GM12878 (cell line): ENCODE data around the gene GNAI2. TPM values are rescaled to one million over a fixed set of nuclear protein-coding genes. Genes with fewer than 3 reads are reported as not detected.

Source experiments
- ATAC-seq: fragments of 200-7000 bp; cut with Tn5 transposase; 3 replicates; pipeline ENCODE4 v1.9.1; 2020; ENCODE audit warnings: mild to moderate bottlenecking, moderate library complexity
- BruUV-seq: library from RNA; stranded (reverse); fragments of 400-500 nt; replicated peaks from 2 replicates; lab custom pipeline; 2021; lab: Mats Ljungman, UMichigan
- CTCF ChIA-PET: fragments of 300-600 bp; sonication (Branson Sonifier 250); formaldehyde crosslinking; extraction: SDS; loops from one replicate; lab custom pipeline; 2021; ENCODE audit warnings: inconsistent platforms; lab: Yijun Ruan, JAX
- POLR2A ChIA-PET: fragments of 350-600 bp; formaldehyde crosslinking; extraction: SDS; loops from one replicate; lab custom pipeline; 2021; ENCODE audit warnings: inconsistent platforms; lab: Charles Lee
- RAD21 ChIA-PET: fragments of 300-600 bp; sonication (Branson Sonifier 250); formaldehyde crosslinking; loops from one replicate; lab custom pipeline; 2023; ENCODE audit warnings: antibody characterized with exemption; ENCODE audit not compliant: unreplicated experiment; lab: Charles Lee
- SMC1A ChIA-PET: fragments of 300-600 bp; sonication (Branson Sonifier 250); formaldehyde crosslinking; loops from one replicate; lab custom pipeline; 2023; ENCODE audit not compliant: unreplicated experiment, uncharacterized antibody; lab: Charles Lee
- DNase-seq: peaks from one replicate; pipeline ENCODE4 v3.0.0-alpha.2; 2011; ENCODE audit warnings: low read depth, low spot score
- FAIRE-seq: peaks from 3 replicates; lab custom pipeline; 2011; peaks lifted over from hg19 to GRCh38; lab: Jason Lieb, UNC
- H2AFZ ChIP-seq: 2 replicates; pipeline ENCODE4 v1.6.0; 2011; ENCODE audit warnings: low read depth, low read length, control low read depth; ENCODE audit not compliant: control insufficient read depth
- H3K27ac ChIP-seq: 2 replicates; pipeline ENCODE4 v1.5.1; 2011; ENCODE audit warnings: control low read depth; ENCODE audit not compliant: control insufficient read depth, insufficient read depth
- H3K27me3 ChIP-seq, 2 experiments: replicated peaks in 1 of 2; 2 replicates each; pipeline versions ENCODE4 v1.6.0 to v1.6.1; 2011; ENCODE audit warnings: low read length in 1 of 2; ENCODE audit not compliant: control insufficient read depth in 2 of 2, insufficient read depth in 2 of 2
- H3K36me3 ChIP-seq, 2 experiments: 2 replicates each; pipeline ENCODE4 v1.5.1; 2011; ENCODE audit warnings: low read length in 1 of 2; ENCODE audit not compliant: control insufficient read depth in 2 of 2, insufficient read depth in 2 of 2
- H3K4me1 ChIP-seq: 2 replicates; pipeline ENCODE4 v1.6.1; 2011; ENCODE audit warnings: mild to moderate bottlenecking, low read length, moderate library complexity, mixed read lengths; ENCODE audit not compliant: control insufficient read depth, insufficient read depth
- H3K4me2 ChIP-seq: 2 replicates; pipeline ENCODE4 v1.6.0; 2011; ENCODE audit warnings: control low read depth; ENCODE audit not compliant: control insufficient read depth, insufficient read depth
- H3K4me3 ChIP-seq: fragments of 200-600 bp; sonication (generic); 2 replicates; pipeline ENCODE4 v1.5.1; 2016
- H3K79me2 ChIP-seq: 2 replicates; pipeline ENCODE4 v1.6.0; 2011; ENCODE audit warnings: low read length; ENCODE audit not compliant: control insufficient read depth, insufficient read depth
- H3K9ac ChIP-seq: 2 replicates; pipeline ENCODE4 v1.8.0; 2011; ENCODE audit warnings: low read length, control low read depth, mixed read lengths; ENCODE audit not compliant: control insufficient read depth, insufficient read depth
- H3K9me3 ChIP-seq: replicated peaks from 3 replicates; pipeline ENCODE4 v1.5.1; 2011; ENCODE audit warnings: mild to moderate bottlenecking, low read length; ENCODE audit not compliant: control insufficient read depth, insufficient read depth
- H4K20me1 ChIP-seq: 2 replicates; pipeline ENCODE4 v1.6.0; 2011; ENCODE audit not compliant: control insufficient read depth, insufficient read depth
- CHD2 ChIP-seq: IDR thresholded peaks from 2 replicates; pipeline ENCODE4 v1.6.1; 2011; ENCODE audit warnings: low read depth, low read length, improper control_type of control experiment, borderline replicate concordance
- NFYB ChIP-seq: IDR thresholded peaks from 2 replicates; pipeline ENCODE4 v1.6.1; 2011; ENCODE audit warnings: low read depth, mild to moderate bottlenecking, low read length, improper control_type of control experiment, moderate library complexity; ENCODE audit not compliant: insufficient read depth
- SRF ChIP-seq, 2 experiments: IDR thresholded peaks; 2 replicates each; pipeline ENCODE4 v1.6.1; 2011; ENCODE audit warnings: low read depth in 2 of 2, low read length in 2 of 2, mild to moderate bottlenecking in 1 of 2, moderate library complexity in 1 of 2
- TCF7 ChIP-seq: IDR thresholded peaks from 2 replicates; pipeline ENCODE4 v1.6.1; 2014; ENCODE audit warnings: antibody characterized with exemption, borderline replicate concordance
- ZNF217 ChIP-seq: fragments of 450-650 bp; IDR thresholded peaks from 2 replicates; pipeline ENCODE4 v1.6.1; 2017; ENCODE audit warnings: antibody characterized with exemption, mild to moderate bottlenecking
- WGBS: methylation state at CpG from one replicate; pipeline ENCODE4 v1.1.6; 2016; ENCODE audit warnings: low lambda C conversion rate; ENCODE audit not compliant: insufficient replicate concordance, insufficient coverage; ENCODE audit errors: missing lambda C conversion rate; 5-methylcytosine and 5-hydroxymethylcytosine counted together
- in situ Hi-C: fragments of 300-500 bp; cut with MboI; formaldehyde crosslinking; loops from 9 replicates; pipeline ENCODE4 v1.14.3; 2018; ENCODE audit warnings: mixed read lengths
- intact Hi-C: fragments of 100-400 bp; cut with micrococcal nuclease; formaldehyde crosslinking; loops from one replicate; pipeline ENCODE4 v1.14.2; 2022; ENCODE audit not compliant: unreplicated experiment
- polyA plus RNA-seq, 11 experiments: library from polyadenylated mRNA; depleted of rRNA in 4 of 11; unstranded in 6 of 11; stranded (reverse) in 5 of 11; fragments of >200 nt; fragmentation: Nextera tagmentation in 4 of 11; fragmentation: Illumina TruSeq in 1 of 11; extraction: Ambion mirVana in 4 of 11; extraction: Trizol in 1 of 11; gene quantifications; 1 replicate in 1 of 11; 2 replicates in 10 of 11; pipeline versions ENCODE4 v1.2.1 to v1.2.3, GENCODE V29; 2011 to 2016; ENCODE audit warnings: inconsistent platforms in 2 of 11, missing spikeins in 2 of 11, low read depth in 1 of 11
- total RNA-seq, 4 experiments: library from RNA; depleted of rRNA in 3 of 4; stranded (reverse); fragments of >200 nt in 3 of 4; fragmentation: Illumina TruSeq in 1 of 4; extraction: Trizol in 1 of 4; gene quantifications; 2 replicates each; pipeline versions ENCODE4 v1.2.1 to v1.2.3, GENCODE V29; 2013 to 2021
- TF ChIP-seq, protein P1 (sequence below), 3 experiments: IDR thresholded peaks in 2 of 3; conservative IDR thresholded peaks in 1 of 3; 2 replicates each; pipeline ENCODE4 v1.5.1; 2011; ENCODE audit warnings: low read depth in 3 of 3, low read length in 3 of 3, mild to moderate bottlenecking in 3 of 3, control low read depth in 2 of 3, moderate library complexity in 2 of 3, inconsistent platforms in 1 of 3, mixed read lengths in 1 of 3; ENCODE audit not compliant: control insufficient read depth in 2 of 3, insufficient read depth in 1 of 3; ENCODE audit errors: extremely low read depth in 1 of 3
- TF ChIP-seq, protein P2 (sequence below): IDR thresholded peaks from 2 replicates; pipeline ENCODE4 v1.6.1; 2011; ENCODE audit warnings: borderline replicate concordance, low read depth, mild to moderate bottlenecking, moderate library complexity, low read length; ENCODE audit not compliant: insufficient read depth, poor library complexity, severe bottlenecking

GNAI2 gene
- total and polyA plus RNA-seq, 10 of the 15 experiments (the other 5 are each of a cell fraction or from before 2014, with no cell fraction given): 5.0 to 346 (median 237) TPM

DNA sequence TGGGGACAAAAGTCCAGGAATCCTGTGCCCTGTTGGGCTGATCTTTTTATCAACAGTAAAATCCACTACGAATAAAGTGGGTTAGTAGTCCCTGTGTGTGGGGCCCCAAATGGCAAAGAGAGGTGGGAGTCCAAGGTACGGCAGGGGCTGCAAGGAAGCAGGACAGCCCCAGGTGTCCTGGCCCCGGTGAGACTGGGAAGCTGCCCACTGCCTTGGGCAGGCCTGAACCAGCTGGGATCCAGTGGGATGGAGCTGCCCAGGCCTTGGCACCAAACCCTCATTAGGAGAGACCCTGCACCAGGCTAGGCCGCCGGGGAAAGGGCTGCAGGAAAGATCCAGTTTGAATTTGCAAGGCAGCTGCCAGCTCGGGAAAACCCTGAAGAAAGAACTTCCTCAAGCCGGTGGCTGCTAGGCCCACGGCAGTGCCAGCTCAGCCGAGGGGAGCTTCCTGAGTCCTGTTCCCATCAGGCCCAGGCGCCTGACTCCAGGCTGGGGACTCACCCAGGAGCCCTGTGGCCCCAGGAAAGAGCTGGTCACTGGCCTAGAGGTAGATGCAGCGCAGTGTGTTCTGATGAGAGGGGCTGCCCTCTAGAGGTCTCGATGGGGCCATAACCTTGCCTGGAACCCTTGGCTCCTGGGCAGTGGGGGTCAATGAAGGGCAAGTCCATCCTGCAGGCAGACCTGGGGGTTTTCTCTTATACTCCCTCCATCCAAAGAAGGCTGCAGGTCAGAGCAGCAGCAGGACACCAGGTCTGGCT, 14.4 kb upstream of the GNAI2 start:
- H4K20me1 ChIP-seq: no peaks in the 10 kb centered on the region
- ChIA-PET RAD21 (interaction anchor here (1.0 to 3.2 kb wide), 2 partner anchors 27 to 51 kb away, joined by 3 to 14 read pairs; no protein-coding TSS in a partner anchor), CTCF (interaction anchor here (0.8 to 3.3 kb wide), 8 partner anchors 10 to 98 kb away, joined by 3 to 25 read pairs (median 4); no protein-coding TSS in a partner anchor), SMC1A (interaction anchor here (1.0 to 1.1 kb wide), 3 partner anchors 14 to 27 kb away, joined by 3 to 4 read pairs (median 4); partner anchors contain the start of gene GNAI2), POLR2A (interaction anchor here (0.8 kb wide), 1 partner anchor 26 kb away, joined by 3 read pairs; no protein-coding TSS in a partner anchor)
- FAIRE-seq (no peak), DNase-seq (no peak), ATAC-seq (no peak)
- peak overlapping the region; percentile 51; the same call in 1 of the 2 replicates for H2AFZ ChIP-seq
- H3K79me2 ChIP-seq: no peaks in the 10 kb centered on the region
- H3K36me3 ChIP-seq: no peaks in the 10 kb centered on the region
- TF ChIP-seq ZNF217: no peak
- TF ChIP-seq, protein P1, sequence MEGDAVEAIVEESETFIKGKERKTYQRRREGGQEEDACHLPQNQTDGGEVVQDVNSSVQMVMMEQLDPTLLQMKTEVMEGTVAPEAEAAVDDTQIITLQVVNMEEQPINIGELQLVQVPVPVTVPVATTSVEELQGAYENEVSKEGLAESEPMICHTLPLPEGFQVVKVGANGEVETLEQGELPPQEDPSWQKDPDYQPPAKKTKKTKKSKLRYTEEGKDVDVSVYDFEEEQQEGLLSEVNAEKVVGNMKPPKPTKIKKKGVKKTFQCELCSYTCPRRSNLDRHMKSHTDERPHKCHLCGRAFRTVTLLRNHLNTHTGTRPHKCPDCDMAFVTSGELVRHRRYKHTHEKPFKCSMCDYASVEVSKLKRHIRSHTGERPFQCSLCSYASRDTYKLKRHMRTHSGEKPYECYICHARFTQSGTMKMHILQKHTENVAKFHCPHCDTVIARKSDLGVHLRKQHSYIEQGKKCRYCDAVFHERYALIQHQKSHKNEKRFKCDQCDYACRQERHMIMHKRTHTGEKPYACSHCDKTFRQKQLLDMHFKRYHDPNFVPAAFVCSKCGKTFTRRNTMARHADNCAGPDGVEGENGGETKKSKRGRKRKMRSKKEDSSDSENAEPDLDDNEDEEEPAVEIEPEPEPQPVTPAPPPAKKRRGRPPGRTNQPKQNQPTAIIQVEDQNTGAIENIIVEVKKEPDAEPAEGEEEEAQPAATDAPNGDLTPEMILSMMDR (IDR thresholded peaks at IDR 0.05 in 2 of 3, conservative IDR thresholded peaks at IDR 0.05 in 1 of 3; ENCODE audit: control insufficient read depth in 2 of 3, extremely low read depth in 1 of 3, insufficient read depth in 1 of 3, low read depth in 3 of 3, low read length in 3 of 3): 0 out of 6 replicates have a peak, but pooled peaks of 2 of the 3 experiments have one; percentile 4 to 13
- no peak for TF ChIP-seq SRF (IDR thresholded peaks at IDR 0.05; ENCODE audit: low read depth in 2 of 2, low read length in 2 of 2)
- no peak for TF ChIP-seq TCF7
- TF ChIP-seq, protein P2, sequence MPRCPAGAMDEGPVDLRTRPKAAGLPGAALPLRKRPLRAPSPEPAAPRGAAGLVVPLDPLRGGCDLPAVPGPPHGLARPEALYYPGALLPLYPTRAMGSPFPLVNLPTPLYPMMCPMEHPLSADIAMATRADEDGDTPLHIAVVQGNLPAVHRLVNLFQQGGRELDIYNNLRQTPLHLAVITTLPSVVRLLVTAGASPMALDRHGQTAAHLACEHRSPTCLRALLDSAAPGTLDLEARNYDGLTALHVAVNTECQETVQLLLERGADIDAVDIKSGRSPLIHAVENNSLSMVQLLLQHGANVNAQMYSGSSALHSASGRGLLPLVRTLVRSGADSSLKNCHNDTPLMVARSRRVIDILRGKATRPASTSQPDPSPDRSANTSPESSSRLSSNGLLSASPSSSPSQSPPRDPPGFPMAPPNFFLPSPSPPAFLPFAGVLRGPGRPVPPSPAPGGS: no peak
- no peak for TF ChIP-seq NFYB
- no peak for TF ChIP-seq CHD2
- no peaks in the 10 kb centered on the region; a peak in 2 of 4 replicates for H3K27me3 ChIP-seq
- no peaks in the 10 kb centered on the region for H3K9me3 ChIP-seq
- BruUV-seq: no TSS peak
- no peak overlapping the region for H3K4me3 ChIP-seq
- in situ Hi-C loops (no loop called here), intact Hi-C loops (no loop called here)
- H3K4me1 ChIP-seq: peaks cover 6% of the 10 kb centered on the region; the same call in 1 of the 2 replicates
- H3K27ac ChIP-seq: no peak overlapping the region
- H3K4me2 ChIP-seq: no peak overlapping the region
- 42% methylated on average over 12 of the region's 12 CpGs for WGBS
- H3K9ac ChIP-seq: no peak overlapping the region
